Measurements from ENCODE around the gene C3orf20.

DNA sequence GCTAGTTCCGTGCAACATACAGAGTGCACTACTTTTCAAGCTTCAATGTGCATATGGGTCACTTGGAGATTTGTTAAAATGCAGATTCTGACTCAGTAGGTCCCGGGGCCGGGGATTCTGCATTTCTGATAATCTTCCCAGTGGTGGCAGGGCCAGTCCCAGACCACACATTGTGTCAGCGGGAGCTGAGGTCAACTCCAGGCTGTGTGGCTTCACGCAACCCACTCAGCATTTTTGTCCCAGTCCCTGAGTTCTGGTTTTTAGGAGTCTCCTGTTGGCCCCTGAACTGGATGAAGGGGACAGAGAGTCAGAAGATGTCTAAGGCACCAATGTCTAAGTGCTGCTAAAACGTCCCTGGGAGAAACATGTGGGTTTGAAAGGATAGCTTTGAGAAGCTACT is 49.5 kb upstream of the C3orf20 start:
- TF ChIP-seq POLR2A (IDR thresholded peaks at IDR 0.05; ENCODE audit: low read length): no peak
- TF ChIP-seq GATA1 (IDR thresholded peaks at IDR 0.05; ENCODE audit: low read depth, low read length): no peak

All from erythroblast (primary cell).